Thoracic aorta (tissue), 2 donors: Measurements from ENCODE around the gene LDLRAD4. TPM values are rescaled to one million over a fixed set of nuclear protein-coding genes. Genes with fewer than 3 reads are reported as not detected.

Source experiments
- ATAC-seq: fragments of 150-250 bp; one replicate; pipeline ENCODE4 v1.8.0; 2017; ENCODE audit warnings: low read depth; ENCODE audit not compliant: insufficient number of reproducible peaks, low FRiP score
- DNase-seq: peaks from one replicate; pipeline ENCODE4 v3.0.0-alpha.2; 2020; ENCODE audit warnings: low spot score
- H3K27ac ChIP-seq, 2 donors: fragments of 200-600 bp; sonication (generic); 1 replicate in 1 of 2; 2 replicates in 1 of 2; pipeline ENCODE4 v1.5.1; 2016; ENCODE audit warnings: mild to moderate bottlenecking in 2 of 2, moderate library complexity in 2 of 2
- H3K27me3 ChIP-seq: fragments of 200-600 bp; sonication (generic); replicated peaks from 2 replicates; pipeline ENCODE4 v1.6.0; 2016; ENCODE audit warnings: mild to moderate bottlenecking; ENCODE audit not compliant: insufficient read depth
- H3K36me3 ChIP-seq: fragments of 200-600 bp; sonication (generic); one replicate; pipeline ENCODE4 v1.5.1; 2016
- H3K4me1 ChIP-seq, 2 donors: fragments of 200-600 bp; sonication (generic); 1 replicate in 1 of 2; 2 replicates in 1 of 2; pipeline versions ENCODE4 v1.5.1 to v1.6.0; 2016; ENCODE audit warnings: low read depth in 2 of 2, mild to moderate bottlenecking in 1 of 2; ENCODE audit not compliant: control insufficient read depth in 1 of 2
- H3K4me3 ChIP-seq: fragments of 200-600 bp; sonication (generic); 2 replicates; pipeline ENCODE4 v1.5.1; 2016; ENCODE audit warnings: mild to moderate bottlenecking
- H3K9me3 ChIP-seq: fragments of 200-600 bp; sonication (generic); 2 replicates; pipeline ENCODE4 v1.5.1; 2016
- total RNA-seq, 2 donors: library from RNA; depleted of rRNA; stranded (reverse); fragments of >200 nt; gene quantifications; one replicate each; pipeline versions ENCODE4 v1.1.0 to v1.2.3, GENCODE V29; 2016
- TF ChIP-seq, protein P1 (sequence below): fragments of 200-600 bp; sonication (generic); IDR thresholded peaks from one replicate; pipeline ENCODE4 v1.5.1; 2019; ENCODE audit warnings: antibody characterized with exemption

LDLRAD4 gene
- total RNA-seq, 2 donors from 2014 or later, result 98.4 to 135 TPM

DNA sequence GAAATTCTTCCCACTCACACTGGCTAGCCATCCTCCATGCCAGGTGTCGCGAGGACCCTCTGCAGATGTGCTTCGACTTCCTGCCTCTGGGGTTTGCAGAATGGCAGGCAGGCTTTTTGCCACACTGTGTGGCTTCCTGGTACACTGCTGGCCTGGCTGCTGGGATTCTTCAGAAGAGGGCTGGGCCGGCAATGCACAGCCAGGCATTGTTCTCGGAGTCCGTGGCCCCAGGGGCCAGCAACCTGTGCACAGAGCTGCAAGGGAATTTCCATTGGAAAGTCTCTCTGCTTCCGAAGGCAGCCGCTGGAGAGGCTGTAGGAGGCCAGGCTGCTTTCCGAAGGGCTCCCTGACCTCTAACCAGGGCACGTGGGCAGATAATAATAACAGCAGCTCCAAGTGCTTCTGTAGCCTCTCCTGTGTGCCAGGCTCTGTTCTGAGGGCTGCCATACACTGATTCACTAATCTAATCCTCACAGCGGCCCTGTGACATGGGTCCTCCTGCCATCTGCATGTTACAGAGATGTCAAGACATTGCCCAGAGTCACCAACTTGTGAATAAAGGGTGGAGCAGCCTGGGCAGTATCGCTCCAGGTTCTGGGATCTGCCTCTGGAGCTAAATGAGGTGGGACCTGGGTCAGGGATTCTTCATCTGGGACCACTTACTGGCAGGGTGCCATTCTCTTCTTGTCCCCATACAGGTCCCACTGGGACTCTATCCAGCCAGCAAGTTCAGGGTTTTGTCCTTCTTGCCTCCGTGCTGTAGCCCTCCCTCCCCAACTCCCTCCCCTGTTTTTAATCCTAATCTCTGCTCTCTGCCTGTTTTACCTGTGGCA lies 5.0 kb downstream of the LDLRAD4 start:
- H3K4me1 ChIP-seq, result peaks cover 31 to 51% of the 10 kb centered on the region in 2 donors
- TF ChIP-seq, protein P1, sequence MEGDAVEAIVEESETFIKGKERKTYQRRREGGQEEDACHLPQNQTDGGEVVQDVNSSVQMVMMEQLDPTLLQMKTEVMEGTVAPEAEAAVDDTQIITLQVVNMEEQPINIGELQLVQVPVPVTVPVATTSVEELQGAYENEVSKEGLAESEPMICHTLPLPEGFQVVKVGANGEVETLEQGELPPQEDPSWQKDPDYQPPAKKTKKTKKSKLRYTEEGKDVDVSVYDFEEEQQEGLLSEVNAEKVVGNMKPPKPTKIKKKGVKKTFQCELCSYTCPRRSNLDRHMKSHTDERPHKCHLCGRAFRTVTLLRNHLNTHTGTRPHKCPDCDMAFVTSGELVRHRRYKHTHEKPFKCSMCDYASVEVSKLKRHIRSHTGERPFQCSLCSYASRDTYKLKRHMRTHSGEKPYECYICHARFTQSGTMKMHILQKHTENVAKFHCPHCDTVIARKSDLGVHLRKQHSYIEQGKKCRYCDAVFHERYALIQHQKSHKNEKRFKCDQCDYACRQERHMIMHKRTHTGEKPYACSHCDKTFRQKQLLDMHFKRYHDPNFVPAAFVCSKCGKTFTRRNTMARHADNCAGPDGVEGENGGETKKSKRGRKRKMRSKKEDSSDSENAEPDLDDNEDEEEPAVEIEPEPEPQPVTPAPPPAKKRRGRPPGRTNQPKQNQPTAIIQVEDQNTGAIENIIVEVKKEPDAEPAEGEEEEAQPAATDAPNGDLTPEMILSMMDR, result no peak
- no peaks in the 10 kb centered on the region for H3K36me3 ChIP-seq
- peak overlapping the region; percentile 57 to 94 for H3K27ac ChIP-seq
- no peaks in the 10 kb centered on the region for H3K9me3 ChIP-seq
- no peak for ATAC-seq
- H3K4me3 ChIP-seq, result no peak overlapping the region
- DNase-seq, result no peak
- H3K27me3 ChIP-seq, result no peaks in the 10 kb centered on the region

DNA sequence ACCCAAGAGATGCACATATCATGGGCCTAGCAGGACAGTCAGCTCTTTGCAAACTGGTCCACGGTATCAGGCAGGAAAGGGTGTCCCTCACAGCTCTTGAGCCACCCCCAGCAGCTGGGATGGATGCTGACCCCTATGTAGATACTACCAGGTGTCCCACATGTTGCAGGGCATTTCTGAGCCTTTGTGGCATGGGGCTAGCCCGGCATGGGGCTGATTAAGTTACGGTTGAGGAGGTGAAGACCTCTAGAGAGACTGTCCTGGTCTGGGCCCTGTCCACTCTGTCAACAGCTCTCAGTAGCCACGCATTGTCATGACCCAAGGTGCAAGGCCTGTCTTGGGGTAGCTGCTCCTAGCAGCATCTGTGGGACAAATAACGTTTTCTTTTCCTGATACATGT lies 6.7 kb downstream of the LDLRAD4 start:
- H3K4me3 ChIP-seq, result no peak overlapping the region
- ATAC-seq, result no peak
- TF ChIP-seq, protein P1, result no peak
- H3K27ac ChIP-seq, result no peak overlapping the region
- no peaks in the 10 kb centered on the region for H3K9me3 ChIP-seq
- no peaks in the 10 kb centered on the region for H3K27me3 ChIP-seq
- peaks cover 26 to 39% of the 10 kb centered on the region in 2 donors for H3K4me1 ChIP-seq
- DNase-seq, result no peak
- H3K36me3 ChIP-seq, result no peaks in the 10 kb centered on the region

DNA sequence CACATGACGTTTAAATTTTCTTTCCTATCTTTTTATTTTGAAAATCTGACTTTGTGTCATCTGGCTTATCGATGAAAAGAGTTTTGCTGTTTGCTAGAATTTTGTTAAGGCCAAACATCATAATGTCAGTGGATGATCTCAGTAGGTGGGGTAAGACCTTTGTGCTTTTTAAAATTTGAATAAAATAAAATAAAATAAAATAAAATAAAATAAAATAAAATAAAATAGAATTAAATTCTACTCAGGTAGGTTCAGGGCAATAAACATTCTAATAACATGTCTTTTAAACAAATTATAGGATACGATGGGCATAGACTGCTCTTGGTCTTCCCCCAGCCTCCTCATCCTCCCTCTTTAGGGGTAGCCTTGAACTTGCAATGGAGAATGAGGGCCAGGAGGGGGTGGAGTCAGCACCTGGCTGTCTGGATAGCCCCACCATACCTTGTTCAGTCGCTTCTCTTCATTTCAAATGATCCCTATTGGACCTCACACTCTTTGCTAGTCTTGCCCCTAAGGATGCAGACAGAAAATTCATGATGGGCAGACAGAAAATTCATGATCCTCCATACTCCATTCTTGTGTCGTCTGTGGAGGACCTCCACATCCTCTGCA lies 8.1 kb downstream of the LDLRAD4 start:
- H3K4me3 ChIP-seq, result no peak overlapping the region
- H3K36me3 ChIP-seq, result no peaks in the 10 kb centered on the region
- ATAC-seq, result no peak
- no peak for DNase-seq
- H3K27me3 ChIP-seq, result no peaks in the 10 kb centered on the region
- TF ChIP-seq, protein P1, result no peak
- H3K4me1 ChIP-seq, result peaks cover 15 to 25% of the 10 kb centered on the region in 2 donors
- H3K9me3 ChIP-seq, result no peaks in the 10 kb centered on the region
- no peak overlapping the region for H3K27ac ChIP-seq

DNA sequence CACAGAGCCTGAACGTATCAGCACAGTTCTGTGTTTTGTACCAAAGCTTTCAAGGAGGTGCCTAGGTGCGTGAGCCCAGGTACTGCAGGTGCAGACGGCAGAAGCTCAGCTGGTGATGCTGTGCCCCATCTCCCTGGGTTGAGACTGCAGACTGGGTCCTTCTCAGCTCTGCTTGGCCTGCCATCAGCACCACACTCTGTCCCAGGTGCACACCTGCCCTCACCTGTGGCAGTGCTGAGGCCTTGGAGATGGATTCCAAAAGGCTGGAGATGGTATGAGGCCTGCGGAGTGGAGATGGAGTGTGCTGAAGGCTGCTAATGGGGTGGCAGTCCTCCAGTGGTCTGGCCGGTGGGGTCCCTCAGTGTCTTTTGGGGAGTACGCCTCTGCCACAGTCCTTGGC lies 9.3 kb downstream of the LDLRAD4 start:
- ATAC-seq, result no peak
- TF ChIP-seq, protein P1, result no peak
- Histone ChIP-seq H3K27me3 (no peaks in the 10 kb centered on the region), H3K4me1 (peaks cover 3 to 17% of the 10 kb centered on the region in 2 donors), H3K9me3 (no peaks in the 10 kb centered on the region), H3K4me3 (no peak overlapping the region), H3K27ac (no peak overlapping the region), H3K36me3 (no peaks in the 10 kb centered on the region)
- no peak for DNase-seq

DNA sequence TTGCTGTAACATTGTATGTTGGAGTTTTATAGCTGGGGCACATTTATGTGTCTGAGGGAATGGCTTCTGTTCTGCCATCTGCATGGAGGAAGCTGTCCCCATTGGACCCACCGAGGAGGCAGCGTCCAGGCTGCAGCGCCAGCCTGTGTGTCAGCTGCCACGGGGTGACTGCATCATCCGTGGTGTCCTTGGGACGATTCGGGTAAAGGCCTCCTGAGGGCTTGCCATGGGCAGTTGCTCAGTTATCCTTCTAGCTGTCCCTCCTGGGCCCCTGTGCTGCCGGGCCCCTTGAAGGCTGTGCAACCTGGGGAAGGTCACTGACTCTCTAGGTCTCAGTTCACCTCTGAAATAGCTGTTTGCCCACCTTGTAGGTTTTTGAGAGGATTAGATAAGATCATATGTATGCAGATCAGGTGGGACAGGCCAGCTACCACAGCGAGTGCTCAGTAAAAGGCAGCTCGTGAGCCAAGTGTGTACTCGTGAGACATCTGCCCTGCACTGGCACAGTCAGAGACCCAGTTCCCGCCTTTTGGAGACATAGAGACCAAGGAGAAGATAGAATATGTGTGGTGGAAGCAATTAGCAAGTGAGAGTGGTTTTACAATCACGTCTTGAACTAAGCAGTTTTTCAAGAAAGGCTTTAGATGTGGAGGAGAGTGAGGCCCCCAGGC lies 10.6 kb downstream of the LDLRAD4 start:
- TF ChIP-seq, protein P1, result no peak
- H3K27ac ChIP-seq, result no peak overlapping the region
- H3K4me1 ChIP-seq, result peaks cover 0 to 4% of the 10 kb centered on the region in 2 donors
- H3K4me3 ChIP-seq, result no peak overlapping the region
- no peaks in the 10 kb centered on the region for H3K36me3 ChIP-seq
- DNase-seq, result no peak
- H3K9me3 ChIP-seq, result no peaks in the 10 kb centered on the region
- H3K27me3 ChIP-seq, result no peaks in the 10 kb centered on the region
- ATAC-seq, result no peak
